Endodermal cell (in vitro differentiated cells): ENCODE results near the gene DOCK8. TPM values are rescaled to one million over a fixed set of nuclear protein-coding genes. Genes with fewer than 3 reads are reported as not detected.
"Not testable (repeated sequence)": the region's sequence is repeated elsewhere in the genome, so short reads cannot be mapped to it uniquely, and the experiment has no call there.

Experiments used
- DNase-seq: peaks from one replicate; pipeline ENCODE4 v3.0.0-alpha.2; 2017
- H3K27ac ChIP-seq: 2 replicates; pipeline ENCODE4 v1.5.1; 2013; ENCODE audit warnings: mild to moderate bottlenecking, low read depth, low read length, moderate library complexity
- H3K27me3 ChIP-seq: 2 replicates; pipeline ENCODE4 v1.6.1; 2013; ENCODE audit warnings: mild to moderate bottlenecking, low read length, moderate library complexity; ENCODE audit not compliant: insufficient read depth, control insufficient read depth, poor library complexity, severe bottlenecking
- H3K36me3 ChIP-seq: 2 replicates; pipeline ENCODE4 v1.7.0; 2013; ENCODE audit warnings: mild to moderate bottlenecking, low read length, moderate library complexity; ENCODE audit not compliant: control insufficient read depth, insufficient read depth
- H3K4me1 ChIP-seq: one replicate; pipeline ENCODE4 v1.7.0; 2013; ENCODE audit warnings: low read length; ENCODE audit not compliant: control insufficient read depth, insufficient read depth
- H3K4me3 ChIP-seq: 2 replicates; pipeline ENCODE4 v1.5.1; 2013; ENCODE audit warnings: mild to moderate bottlenecking, low read length, moderate library complexity
- H3K9ac ChIP-seq: 2 replicates; pipeline ENCODE4 v1.6.1; 2013; ENCODE audit warnings: mild to moderate bottlenecking, low read length, moderate library complexity; ENCODE audit not compliant: poor library complexity, severe bottlenecking; ENCODE audit errors: extremely low read depth
- H3K9me3 ChIP-seq: 2 replicates; pipeline ENCODE4 v1.6.1; 2013; ENCODE audit warnings: mild to moderate bottlenecking, low read length, moderate library complexity; ENCODE audit not compliant: control insufficient read depth
- H3K27ac Mint-ChIP-seq: 2 replicates; pipeline ENCODE4 v1.8.0; 2020; ENCODE audit warnings: mixed read lengths
- H3K27me3 Mint-ChIP-seq: 2 replicates; pipeline ENCODE4 v1.8.0; 2021; ENCODE audit warnings: mild to moderate bottlenecking, mixed read lengths; ENCODE audit not compliant: insufficient read depth
- H3K36me3 Mint-ChIP-seq: 2 replicates; pipeline ENCODE4 v1.8.0; 2020; ENCODE audit warnings: low read depth, mixed read lengths
- H3K4me1 Mint-ChIP-seq: 2 replicates; pipeline ENCODE4 v1.8.0; 2020; ENCODE audit warnings: mixed read lengths
- H3K4me3 Mint-ChIP-seq: 2 replicates; pipeline ENCODE4 v1.8.0; 2020; ENCODE audit warnings: mild to moderate bottlenecking, moderate library complexity, mixed read lengths
- H3K9me3 Mint-ChIP-seq: 2 replicates; pipeline ENCODE4 v1.8.0; 2020; ENCODE audit warnings: mild to moderate bottlenecking, mixed read lengths
- CTCF ChIP-seq: fragments of 200-600 bp; sonication (generic); conservative IDR thresholded peaks from 2 replicates; pipeline ENCODE4 v1.5.0; 2021; ENCODE audit warnings: antibody characterized with exemption, mild to moderate bottlenecking
- WGBS, 2 experiments: methylation state at CpG; one replicate each; pipeline versions ENCODE4 v1.1.5 to v1.1.7; 2013; ENCODE audit warnings: missing lambda C conversion rate in 2 of 2, mixed read lengths in 1 of 2; ENCODE audit not compliant: insufficient coverage in 1 of 2, insufficient read length in 1 of 2; 5-methylcytosine and 5-hydroxymethylcytosine counted together
- long read RNA-seq, 4 experiments: library from polyadenylated mRNA in 2 of 4; library from RNA in 1 of 4; library from capped mRNA in 1 of 4; stranded (forward) in 3 of 4; unstranded in 1 of 4; transcript quantifications; one replicate each; pipeline ENCODE4 v2.0.0, GENCODE V29; 2020 to 2021; ENCODE audit warnings: inconsistent platforms in 1 of 4
- polyA plus RNA-seq, 2 experiments: library from polyadenylated mRNA; stranded (reverse); fragments of 50-300 nt; gene quantifications; one replicate each; pipeline ENCODE4 v1.2.3, GENCODE V29; 2013
- total RNA-seq, 2 donors: library from RNA; stranded (reverse); fragmentation: NEBNext Ultra II Directional in 1 of 2; extraction: Animal tissue kit (Norgen Biotek cat#: 25700) in 1 of 2; gene quantifications; 2 replicates in 1 of 2; 3 replicates in 1 of 2; pipeline ENCODE4 v1.2.1, GENCODE V29; 2021

The DOCK8 gene
- 10 to 100 TPM; 26.9 to 28.1 TPM for total RNA-seq
- 5.0 TPM for polyA plus RNA-seq (2013, experiment 1 of 2)
- polyA plus RNA-seq (2013, experiment 2 of 2) = 4.1 TPM
- long read RNA-seq, experiment 1, partial matches to known transcripts = 9 of 13 reads
- long read RNA-seq, experiment 1, other reads (novel, unspliced or antisense) = 4 of 13 reads
- long read RNA-seq, experiment 2, full-length matches to known transcripts = 4 of 54 reads
- long read RNA-seq, experiment 2, partial matches to known transcripts = 21 of 54 reads
- long read RNA-seq, experiment 2, other reads (novel, unspliced or antisense) = 29 of 54 reads
- long read RNA-seq, experiment 3, full-length matches to known transcripts = 3 of 41 reads
- long read RNA-seq, experiment 3, partial matches to known transcripts = 23 of 41 reads
- long read RNA-seq, experiment 3, other reads (novel, unspliced or antisense) = 15 of 41 reads
- long read RNA-seq, experiment 4, partial matches to known transcripts = 3 of 18 reads
- long read RNA-seq, experiment 4, other reads (novel, unspliced or antisense) = 15 of 18 reads

GRCh38 chr9:214648-215493, at the start of gene DOCK8:
DOCK8 (plus strand) TSS chr9:214865; CDS start chr9:214977, 112 bp downstream.
- H3K4me3 ChIP-seq = peak within 1 kb of the TSS; percentile 80
- Mint-ChIP-seq H3K9me3 (peaks cover 2% of the 10 kb centered on the region), H3K36me3 (no peaks in the 10 kb centered on the region), H3K4me1 (peaks cover 23% of the 10 kb centered on the region), H3K27me3 (peaks cover 18% of the 10 kb centered on the region), H3K27ac (peak within 1 kb of the TSS; percentile 83), H3K4me3 (peak within 1 kb of the TSS; percentile 67)
- no peaks in the 10 kb centered on the region for H3K9me3 ChIP-seq
- H3K36me3 ChIP-seq = no peaks in the 10 kb centered on the region
- no peaks in the 10 kb centered on the region for H3K4me1 ChIP-seq
- no peak within 1 kb of the TSS for H3K27ac ChIP-seq
- peaks cover 7% of the 10 kb centered on the region for H3K27me3 ChIP-seq
- WGBS, 2 experiments = 0 to 1% methylated on average over 8 to 103 of the region's 103 CpGs
- DNase-seq = peak; percentile 93
- TF ChIP-seq CTCF = peak; percentile 68
- H3K9ac ChIP-seq = peak within 1 kb of the TSS; percentile 58

- not testable (repeated sequence) for H3K36me3 ChIP-seq, H3K9me3 Mint-ChIP-seq, H3K9me3 ChIP-seq, H3K27me3 Mint-ChIP-seq, H3K27me3 ChIP-seq, H3K9ac ChIP-seq, H3K27ac Mint-ChIP-seq, DNase-seq, H3K27ac ChIP-seq, H3K4me3 Mint-ChIP-seq, H3K4me3 ChIP-seq, H3K4me1 ChIP-seq, H3K4me1 Mint-ChIP-seq
- WGBS, 2 experiments = no CpG with 5 or more reads among the region's 3 CpGs
- peaks cover 12% of the 10 kb centered on the region for H3K36me3 Mint-ChIP-seq
Measured at GRCh38 chr9:169757-170156, 44.9 kb upstream of the DOCK8 start.

GRCh38 chr9:178140-178825, 36.4 kb upstream of the DOCK8 start:
- H3K4me3 ChIP-seq = peak overlapping the region; percentile 81
- H3K27me3 ChIP-seq, H3K9me3 ChIP-seq, DNase-seq, H3K36me3 Mint-ChIP-seq, H3K9me3 Mint-ChIP-seq, H3K9ac ChIP-seq, H3K4me1 ChIP-seq, H3K27ac ChIP-seq, H3K27me3 Mint-ChIP-seq, H3K4me1 Mint-ChIP-seq, H3K36me3 ChIP-seq: not testable (repeated sequence)
- WGBS, 2 experiments = 3% methylated on average over 12 of the region's 23 CpGs; no CpG with 5 or more reads in 1 of the 2 experiments
- H3K27ac Mint-ChIP-seq = peak overlapping the region; percentile 75
- peak overlapping the region; percentile 63 for H3K4me3 Mint-ChIP-seq

GRCh38 chr9:178970-179383, 35.7 kb upstream of the DOCK8 start, which contains the start of gene ZNG1A:
ZNG1A (minus strand) TSS chr9:179056; CDS start chr9:178969, 87 bp downstream.
- not testable (repeated sequence) for H3K4me1 Mint-ChIP-seq, H3K36me3 ChIP-seq, H3K9me3 Mint-ChIP-seq, H3K9me3 ChIP-seq, H3K4me1 ChIP-seq, DNase-seq, H3K27ac ChIP-seq, H3K27me3 ChIP-seq, H3K9ac ChIP-seq, H3K36me3 Mint-ChIP-seq, H3K27me3 Mint-ChIP-seq
- peak within 1 kb of the TSS; percentile 81 for H3K4me3 ChIP-seq
- Mint-ChIP-seq H3K27ac (peak within 1 kb of the TSS; percentile 75), H3K4me3 (peak within 1 kb of the TSS; percentile 63)
- WGBS, 2 experiments = 0% methylated on average over 19 of the region's 32 CpGs; no CpG with 5 or more reads in 1 of the 2 experiments

GRCh38 chr9:199601-200000, 15.1 kb upstream of the DOCK8 start:
- H3K9me3 ChIP-seq, H3K27ac Mint-ChIP-seq, H3K4me1 Mint-ChIP-seq, H3K36me3 Mint-ChIP-seq, H3K27ac ChIP-seq, H3K4me3 Mint-ChIP-seq, H3K9ac ChIP-seq, H3K9me3 Mint-ChIP-seq, H3K4me3 ChIP-seq, H3K27me3 ChIP-seq, H3K27me3 Mint-ChIP-seq, H3K36me3 ChIP-seq, DNase-seq, H3K4me1 ChIP-seq: not testable (repeated sequence)
- WGBS, 2 experiments = no CpG with 5 or more reads among the region's 1 CpG
